SKM-1 (cell line): ENCODE measurements around the gene OR13C2.
"Not testable (repeated sequence)": the region's sequence is repeated elsewhere in the genome, so short reads cannot be mapped to it uniquely, and the experiment has no call there.

Source experiments
- DNase-seq: peaks from one replicate; lab custom pipeline; 2025; ENCODE audit not compliant: unreplicated experiment; lab: John Stamatoyannopoulos, UW

The OR13C2 gene, protein sequence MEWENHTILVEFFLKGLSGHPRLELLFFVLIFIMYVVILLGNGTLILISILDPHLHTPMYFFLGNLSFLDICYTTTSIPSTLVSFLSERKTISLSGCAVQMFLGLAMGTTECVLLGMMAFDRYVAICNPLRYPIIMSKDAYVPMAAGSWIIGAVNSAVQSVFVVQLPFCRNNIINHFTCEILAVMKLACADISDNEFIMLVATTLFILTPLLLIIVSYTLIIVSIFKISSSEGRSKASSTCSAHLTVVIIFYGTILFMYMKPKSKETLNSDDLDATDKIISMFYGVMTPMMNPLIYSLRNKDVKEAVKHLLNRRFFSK

DNA sequence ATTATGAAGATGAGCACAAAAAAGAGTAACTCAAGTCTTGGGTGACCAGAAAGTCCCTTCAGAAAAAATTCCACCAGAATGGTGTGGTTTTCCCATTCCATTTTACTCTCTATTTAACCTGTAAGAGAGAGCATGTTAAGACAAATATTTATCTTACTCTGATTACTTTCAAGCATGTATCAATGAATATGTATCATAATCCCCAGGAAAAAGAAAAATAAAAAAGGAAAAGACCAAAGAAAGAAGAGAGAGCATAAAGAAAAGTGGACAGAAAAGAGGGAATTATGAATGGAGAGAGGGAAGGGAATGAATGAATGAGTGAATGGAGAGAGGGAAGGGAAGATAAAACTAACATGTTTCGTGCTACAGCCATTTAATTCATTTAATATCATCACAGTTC lies at the start of gene OR13C2:
Gene OR13C2 (minus strand): TSS at position 101 of the 400 bp plus-strand sequence. CDS start 0 bp downstream, at position 101.
- DNase-seq: not testable (repeated sequence)

DNA sequence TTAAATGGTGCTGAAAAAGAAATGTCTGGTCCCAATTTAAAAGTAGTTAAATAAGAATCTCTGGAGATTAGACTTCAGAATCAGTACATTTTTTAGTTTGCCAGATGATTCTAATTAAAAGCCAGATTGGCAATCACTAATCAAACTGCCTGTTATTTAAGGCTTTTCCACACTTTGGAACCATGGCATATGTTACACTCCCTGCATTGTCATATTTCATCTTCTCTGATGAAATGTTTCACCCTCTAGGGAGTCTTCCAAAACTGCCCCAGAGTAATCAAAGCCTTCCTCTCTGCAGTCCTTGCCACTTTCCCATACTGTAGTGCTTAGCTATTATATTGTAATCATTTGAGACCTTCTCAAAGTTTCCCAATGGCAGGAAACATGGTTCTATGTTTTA lies 30.0 kb upstream of the OR13C2 start:
- no peak for DNase-seq

DNA sequence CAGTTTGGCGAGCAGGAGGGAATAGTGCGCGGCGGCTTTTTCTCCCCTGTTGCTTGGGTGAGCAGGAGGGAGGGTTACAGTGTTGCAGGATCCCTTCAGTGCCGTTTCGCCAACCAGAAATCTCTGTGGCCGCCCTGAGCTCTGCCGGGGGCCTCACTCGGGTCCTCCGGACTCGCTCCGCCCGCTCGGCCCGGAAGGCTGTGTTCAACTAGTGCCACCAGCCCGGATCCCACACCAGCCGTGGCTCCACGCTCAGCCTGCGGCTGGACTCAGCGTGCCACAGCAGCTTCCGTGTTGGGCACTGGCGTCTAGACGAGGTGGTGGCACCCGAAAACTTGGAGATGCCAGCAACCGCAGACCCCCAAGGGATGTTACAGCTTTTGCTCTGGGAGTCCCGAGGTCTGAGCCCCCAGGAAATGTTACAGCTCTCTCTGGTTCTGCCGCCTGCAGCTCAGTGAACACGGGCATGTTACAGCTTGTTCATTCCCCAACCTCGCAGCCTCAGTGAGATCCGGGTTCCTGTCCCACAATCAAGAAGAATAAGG lies 28.6 kb upstream of the OR13C2 start:
- DNase-seq: no peak

DNA sequence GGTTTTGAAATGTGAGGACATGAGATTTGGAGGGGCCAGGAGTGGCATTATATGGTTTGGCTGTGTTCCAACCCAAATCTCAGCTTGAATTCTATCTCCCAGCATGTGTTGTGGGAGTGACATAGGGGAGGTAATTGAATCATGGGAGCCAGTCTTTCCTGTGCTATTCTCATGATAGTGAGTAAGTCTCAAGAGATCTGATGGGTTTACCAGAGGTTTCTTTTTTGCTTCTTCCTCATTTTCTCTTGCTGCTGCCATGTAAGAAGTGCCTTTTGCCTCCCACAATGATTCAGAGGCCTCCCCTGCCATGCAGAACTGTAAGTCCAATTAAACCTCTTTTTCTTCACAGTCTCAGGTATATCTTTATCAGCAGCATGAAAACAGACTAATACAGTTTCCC lies 20.5 kb upstream of the OR13C2 start:
- DNase-seq: not testable (repeated sequence)

DNA sequence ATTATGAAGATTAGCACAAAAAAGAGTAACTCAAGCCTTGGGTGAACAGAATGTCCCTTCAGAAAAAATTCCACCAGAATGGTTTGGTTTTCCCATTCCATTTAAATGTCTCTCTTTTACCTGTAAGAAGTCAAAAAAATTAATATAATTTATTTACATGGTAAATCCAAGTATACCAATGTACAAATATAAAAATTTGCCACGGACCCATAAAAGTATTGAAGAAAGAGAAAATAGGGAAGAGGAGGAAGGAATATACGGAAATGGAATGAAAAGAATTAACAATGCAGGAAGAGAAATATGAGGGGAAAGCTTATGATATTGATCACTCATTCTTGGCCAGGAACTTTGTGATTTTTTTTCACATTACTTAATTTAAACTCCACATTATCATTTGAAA lies 12.7 kb upstream of the OR13C2 start, which contains the start of gene OR13C9:
Gene OR13C9 (minus strand): TSS at position 101 of the 400 bp plus-strand sequence. CDS start 0 bp downstream, at position 101.
- DNase-seq: no peak

DNA sequence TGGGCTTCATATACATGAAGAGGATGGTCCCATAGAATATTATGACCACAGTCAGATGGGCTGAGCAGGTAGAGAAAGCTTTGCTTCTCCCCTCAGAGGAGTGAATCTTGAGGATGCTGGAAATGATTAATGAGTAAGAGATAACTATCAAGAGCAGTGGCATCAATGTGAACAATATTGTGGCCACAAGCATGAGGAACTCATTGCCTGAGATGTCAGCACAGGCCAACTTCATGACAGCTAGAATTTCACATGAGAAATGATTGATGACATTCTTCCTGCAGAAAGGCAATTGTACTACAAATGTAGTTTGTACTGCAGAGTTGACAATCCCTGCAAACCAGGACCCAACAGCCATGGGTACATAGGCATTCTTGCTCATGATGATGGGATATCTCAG lies 12.0 kb upstream of the OR13C2 start:
- DNase-seq: no peak

DNA sequence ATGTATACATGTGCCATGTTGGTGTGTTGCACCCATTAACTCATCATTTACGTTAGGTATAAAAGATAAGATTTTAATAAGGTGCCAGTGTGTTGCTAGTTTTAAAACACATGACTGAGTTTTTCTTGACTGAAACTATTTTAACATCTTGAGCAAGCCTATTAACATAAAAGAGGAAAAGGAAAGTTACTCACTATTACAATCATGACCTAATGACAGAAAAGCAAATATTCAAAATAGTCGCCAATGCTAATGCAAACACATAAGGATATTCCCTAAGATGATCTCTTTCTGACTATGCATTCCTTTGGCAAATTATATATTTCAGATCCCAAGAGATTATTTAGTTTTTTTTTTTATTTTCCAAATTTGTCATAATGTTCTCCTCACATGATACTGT lies 5.8 kb upstream of the OR13C2 start:
- no peak for DNase-seq

DNA sequence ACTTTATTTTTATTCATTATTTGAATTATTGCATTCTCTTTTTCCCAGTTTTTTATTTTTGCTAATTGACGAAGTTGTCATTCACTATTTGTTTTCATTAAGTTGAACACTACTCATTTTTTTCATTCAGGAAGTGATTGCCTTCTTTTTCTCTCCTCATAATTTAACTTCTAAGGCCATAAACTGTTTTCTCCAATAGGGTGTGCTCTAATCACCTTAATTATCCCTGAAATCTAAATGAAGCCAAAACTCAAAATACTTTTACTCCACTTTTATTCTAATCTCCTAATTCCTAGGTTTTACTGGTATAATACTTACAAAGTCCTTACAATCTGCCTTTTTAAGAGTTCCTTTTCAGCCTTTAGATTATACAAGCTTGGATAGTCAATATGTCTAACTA lies 2.9 kb upstream of the OR13C2 start:
- no peak for DNase-seq

DNA sequence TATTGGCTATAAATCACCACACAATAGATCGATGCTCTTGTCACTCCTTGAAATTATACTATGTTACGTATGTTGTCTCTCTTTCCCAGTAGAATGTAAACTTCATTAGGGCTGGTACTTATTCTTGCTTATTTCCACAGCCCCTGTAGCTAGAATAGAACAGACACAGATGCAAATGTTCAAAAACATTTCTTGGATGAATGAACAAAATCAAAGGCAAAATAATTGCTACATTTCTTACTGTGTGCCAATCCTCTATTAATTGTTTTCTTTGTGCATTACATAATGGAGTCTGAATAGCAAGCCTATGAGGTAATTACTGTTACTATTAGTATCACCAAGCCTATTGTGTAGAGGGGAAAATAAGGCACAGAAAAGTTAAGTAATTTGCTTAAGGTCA lies 725 bp upstream of the OR13C2 start:
- no peak for DNase-seq

DNA sequence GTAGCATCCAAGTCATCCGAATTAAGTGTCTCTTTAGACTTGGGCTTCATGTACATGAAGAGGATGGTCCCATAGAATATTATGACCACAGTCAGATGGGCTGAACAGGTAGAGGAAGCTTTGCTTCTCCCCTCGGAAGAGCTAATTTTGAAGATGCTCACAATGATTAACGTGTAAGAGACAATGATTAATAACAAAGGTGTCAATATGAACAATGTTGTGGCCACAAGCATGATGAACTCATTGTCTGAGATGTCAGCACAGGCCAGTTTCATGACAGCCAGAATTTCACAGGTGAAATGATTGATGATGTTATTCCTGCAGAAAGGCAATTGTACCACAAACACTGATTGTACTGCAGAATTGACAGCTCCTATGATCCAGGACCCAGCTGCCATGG lies 626 bp downstream of the OR13C2 start:
- DNase-seq: no peak

DNA sequence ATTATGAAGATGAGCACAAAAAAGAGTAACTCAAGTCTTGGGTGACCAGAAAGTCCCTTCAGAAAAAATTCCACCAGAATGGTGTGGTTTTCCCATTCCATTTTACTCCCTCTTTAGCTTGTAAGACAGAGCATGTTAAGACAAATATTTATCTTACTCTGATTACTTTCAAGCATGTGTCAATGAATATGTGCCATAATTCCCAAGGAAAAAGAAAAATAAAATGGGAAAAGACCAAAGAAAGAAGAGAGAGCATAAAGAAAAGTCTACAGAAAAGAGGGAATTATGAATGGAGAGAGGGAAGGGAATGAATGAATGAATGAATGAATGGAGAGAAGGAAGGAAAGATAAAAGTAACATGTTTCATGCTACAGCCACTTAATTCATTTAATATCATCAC lies 6.1 kb downstream of the OR13C2 start, which contains the start of gene OR13C5:
Gene OR13C5 (minus strand): TSS at position 101 of the 400 bp plus-strand sequence. CDS start 0 bp downstream, at position 101.
- not testable (repeated sequence) for DNase-seq

DNA sequence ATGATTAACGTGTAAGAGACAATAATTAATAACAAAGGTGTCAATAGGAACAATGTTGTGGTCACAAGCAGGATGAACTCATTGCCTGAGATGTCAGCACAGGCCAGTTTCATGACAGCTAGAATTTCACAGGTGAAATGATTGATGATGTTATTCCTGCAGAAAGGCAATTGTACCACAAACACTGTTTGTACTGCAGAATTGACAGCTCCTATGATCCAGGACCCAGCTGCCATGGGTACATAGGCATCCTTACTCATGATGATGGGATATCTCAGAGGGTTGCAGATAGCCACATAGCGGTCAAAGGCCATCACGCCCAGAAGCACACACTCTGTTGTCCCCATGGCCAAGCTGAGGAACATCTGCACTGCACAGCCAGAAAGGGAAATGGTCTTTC lies 6.7 kb downstream of the OR13C2 start:
- not testable (repeated sequence) for DNase-seq

DNA sequence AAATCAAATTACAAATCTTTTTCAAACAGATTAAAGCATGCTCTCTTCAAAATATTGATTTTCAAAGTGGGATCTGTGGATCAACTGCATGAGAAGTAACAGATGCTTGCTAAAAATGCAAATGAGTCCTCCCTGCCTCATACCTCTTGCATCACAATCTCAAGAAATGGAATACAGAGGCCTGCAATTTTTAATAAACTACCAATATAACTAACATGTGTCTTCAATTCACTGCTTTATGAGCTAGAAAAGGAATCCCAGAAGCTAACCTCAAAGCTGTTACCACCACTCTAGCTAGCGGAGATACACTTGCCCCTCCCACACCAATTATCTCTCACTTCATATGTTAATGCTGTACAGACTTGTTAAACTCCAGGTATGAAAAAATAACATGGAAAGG lies 15.8 kb downstream of the OR13C2 start:
- DNase-seq: no peak

DNA sequence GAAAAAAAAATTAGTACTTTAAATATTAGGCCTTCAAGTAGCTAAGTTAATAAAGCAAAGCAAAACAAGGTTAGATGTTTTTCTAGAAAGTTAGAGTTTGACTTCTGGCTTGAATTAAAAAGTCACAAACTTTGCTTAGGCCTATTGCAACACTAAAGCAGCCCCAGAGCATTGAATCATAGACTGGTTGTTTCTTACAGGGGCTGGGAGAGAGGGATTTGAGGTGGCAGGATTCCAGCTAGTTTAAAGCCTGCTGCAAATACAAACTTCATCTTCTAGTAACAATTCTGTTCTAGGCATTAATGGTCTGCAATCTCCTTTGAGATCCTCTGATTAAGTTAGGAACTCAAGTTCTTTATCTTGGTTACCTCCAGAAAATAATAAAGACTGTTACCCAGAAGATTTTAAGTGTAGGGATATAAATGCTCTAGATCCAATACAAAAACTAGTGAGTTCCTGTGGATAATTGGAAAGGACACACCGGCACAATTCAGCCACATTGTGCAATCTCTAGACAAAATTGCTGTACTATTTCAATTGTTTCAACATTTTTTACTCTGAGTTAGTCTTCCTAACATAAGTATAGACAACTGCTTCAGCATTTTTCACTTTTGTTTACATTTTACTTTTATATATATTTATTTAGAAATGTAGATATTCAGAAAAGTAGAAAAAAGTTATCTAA lies 18.8 kb downstream of the OR13C2 start:
- no peak for DNase-seq

DNA sequence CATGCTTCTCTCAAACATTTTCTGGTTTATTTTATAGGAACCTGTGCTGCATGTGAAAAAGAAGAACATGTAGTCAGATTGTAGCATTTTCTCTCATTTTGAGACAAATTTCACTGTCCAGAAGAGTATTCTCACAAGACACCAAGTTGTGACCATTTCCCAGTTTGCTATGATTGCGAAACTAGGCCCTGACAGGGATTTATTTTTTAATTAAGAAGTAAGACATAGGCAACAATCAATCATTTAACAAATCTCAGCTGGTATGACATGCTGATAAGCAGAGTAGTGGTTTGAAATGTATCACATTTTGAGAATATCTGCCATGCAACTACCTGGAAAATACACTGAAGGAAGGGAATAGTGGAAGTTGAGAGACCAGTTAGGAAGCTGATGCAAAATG lies 24.9 kb downstream of the OR13C2 start:
- DNase-seq: no peak

DNA sequence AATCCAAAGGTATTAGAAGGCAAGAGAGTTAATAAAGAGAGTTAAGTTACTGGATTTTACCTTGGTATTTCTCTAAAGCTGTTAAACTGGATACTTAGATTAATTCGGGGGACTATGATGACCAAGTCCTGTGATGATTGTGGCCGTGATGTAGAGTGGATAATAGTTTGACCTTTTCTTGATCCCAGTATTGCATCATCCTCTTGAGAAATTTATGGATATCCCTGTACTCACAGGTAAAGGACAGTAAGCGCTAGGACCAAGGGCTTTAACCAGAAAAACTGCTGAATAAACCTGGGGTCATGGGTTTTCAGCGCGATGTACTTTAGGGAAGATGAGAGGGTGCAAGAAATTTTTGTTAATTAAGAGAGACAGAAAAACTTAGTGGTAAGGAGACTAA lies 28.2 kb downstream of the OR13C2 start:
- DNase-seq: no peak

DNA sequence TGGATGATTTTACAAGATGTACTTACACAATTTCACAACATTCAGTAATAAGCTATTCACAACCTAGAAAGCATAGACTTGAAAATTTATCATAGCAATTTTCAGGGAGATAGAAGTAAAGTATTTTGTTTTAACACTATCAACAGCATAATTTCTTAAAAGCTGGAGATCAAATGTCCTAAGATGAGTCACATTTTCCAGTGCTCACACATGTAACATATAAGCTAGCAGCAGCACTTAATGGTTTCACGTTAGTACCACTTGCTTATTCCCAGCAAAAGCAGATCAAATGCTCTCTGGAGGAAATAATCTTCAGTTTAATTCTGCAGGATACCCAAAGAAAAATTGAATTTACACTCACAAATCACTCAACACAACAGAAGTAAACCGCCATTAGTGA lies 30.0 kb downstream of the OR13C2 start:
- DNase-seq: no peak

DNA sequence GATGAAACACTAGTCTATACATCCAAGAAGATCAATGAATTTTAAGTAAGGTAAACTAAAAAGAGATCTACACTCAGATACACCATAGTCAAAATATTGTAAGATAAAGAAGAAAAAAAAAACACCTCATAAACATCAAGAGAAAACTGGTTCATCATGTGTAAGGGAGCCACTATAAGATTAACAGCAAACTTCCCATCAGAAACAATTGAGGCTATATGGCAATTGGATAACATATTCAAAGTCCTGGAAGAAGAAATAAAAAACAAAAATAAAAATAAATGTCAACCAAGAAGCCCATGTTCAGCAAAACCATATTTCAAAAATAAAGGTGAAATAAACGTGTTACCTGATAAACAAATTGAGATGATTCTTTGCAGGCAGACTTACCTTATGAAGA lies 32.8 kb downstream of the OR13C2 start:
- no peak for DNase-seq

DNA sequence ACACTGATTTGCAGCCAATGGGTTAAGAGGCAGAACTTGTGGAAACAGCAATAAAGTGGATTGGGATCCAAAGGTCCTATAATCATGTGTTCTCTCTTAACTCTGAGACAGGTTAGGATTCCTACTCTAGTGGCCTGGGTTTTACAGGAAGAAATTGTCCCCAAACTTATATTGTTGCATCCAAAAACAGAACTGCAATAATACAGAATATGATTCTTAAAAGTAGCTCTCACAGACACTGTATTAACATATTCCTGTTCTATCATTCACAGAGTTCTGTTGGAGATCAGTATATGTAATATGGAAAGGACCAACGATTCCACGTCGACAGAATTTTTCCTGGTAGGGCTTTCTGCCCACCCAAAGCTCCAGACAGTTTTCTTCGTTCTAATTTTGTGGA lies 36.6 kb downstream of the OR13C2 start, which contains the start of gene OR13C8:
Gene OR13C8 (plus strand): TSS at position 301 of the 400 bp plus-strand sequence. CDS start 0 bp downstream, at position 301.
- no peak for DNase-seq

DNA sequence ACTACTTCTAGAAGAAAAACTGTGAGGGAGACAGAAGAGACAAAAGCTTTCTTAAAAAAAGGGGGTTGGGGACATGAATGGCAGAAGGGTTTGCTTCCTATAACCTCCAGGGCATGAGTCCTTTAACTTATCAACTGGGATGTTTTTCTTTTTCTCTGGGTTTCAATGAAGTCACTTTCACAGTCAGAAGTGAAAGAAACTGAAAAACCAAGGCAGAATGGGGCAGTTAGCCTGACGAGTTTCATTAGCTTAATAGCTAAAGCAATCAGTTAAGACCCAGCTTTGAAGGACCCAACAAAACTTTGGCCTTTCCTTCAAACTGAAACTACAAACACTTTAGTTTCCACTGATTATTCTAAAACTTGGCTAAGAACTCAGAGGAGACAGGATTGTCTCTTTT lies 41.1 kb downstream of the OR13C2 start:
- DNase-seq: no peak

DNA sequence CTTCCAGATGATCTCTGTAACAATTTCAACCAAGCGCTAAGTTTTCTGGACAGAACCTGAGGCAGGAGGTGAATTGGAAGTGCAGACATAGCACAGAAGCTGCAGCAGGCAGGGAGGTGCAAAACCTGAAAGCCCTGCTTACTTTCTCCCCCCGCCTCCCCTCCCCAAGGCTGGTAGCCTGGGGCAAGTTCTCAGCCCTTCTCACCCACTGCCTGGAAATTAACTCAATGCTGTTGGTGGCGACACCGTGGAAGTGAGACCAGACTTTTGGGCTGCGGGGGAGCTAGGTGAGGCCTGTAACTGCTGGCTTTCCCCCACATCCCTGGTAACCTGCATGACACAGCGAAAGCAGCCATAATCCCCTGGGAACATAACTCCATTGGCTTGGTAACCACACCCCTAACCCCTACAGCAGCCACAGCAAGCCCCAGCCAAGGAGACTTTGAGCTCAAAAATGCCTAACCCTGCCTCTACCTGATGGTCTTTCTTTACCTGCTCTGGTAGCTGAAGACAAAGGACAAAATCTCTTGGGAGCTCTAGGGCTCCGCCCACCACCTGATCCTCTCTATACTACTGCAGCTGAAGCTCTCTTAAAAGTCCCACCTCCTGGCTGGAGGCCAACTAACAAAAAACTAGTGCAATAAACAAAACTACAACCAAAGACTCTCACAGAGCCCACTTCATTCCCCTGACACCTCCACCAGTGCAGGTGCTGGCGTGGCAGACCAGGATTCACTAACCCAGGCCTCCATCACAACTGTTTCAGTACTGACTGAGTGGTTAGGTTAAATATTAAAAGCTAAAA lies 48.4 kb downstream of the OR13C2 start:
- DNase-seq: no peak
